Dermis blood vessel endothelial cell (primary cell): ENCODE measurements around the gene CFAP77. TPM values are rescaled to one million over a fixed set of nuclear protein-coding genes. Genes with fewer than 3 reads are reported as not detected.

Experiments used
- DNase-seq: peaks from one replicate; pipeline ENCODE4 v3.0.0; 2010
- total RNA-seq: library from RNA; depleted of rRNA; stranded (reverse); fragments of >200 nt; gene quantifications from 2 replicates; pipeline ENCODE4 v1.2.3, GENCODE V29; 2014

CFAP77 gene
- total RNA-seq, 1 donor from 2014 or later: 0.34 TPM

DNA sequence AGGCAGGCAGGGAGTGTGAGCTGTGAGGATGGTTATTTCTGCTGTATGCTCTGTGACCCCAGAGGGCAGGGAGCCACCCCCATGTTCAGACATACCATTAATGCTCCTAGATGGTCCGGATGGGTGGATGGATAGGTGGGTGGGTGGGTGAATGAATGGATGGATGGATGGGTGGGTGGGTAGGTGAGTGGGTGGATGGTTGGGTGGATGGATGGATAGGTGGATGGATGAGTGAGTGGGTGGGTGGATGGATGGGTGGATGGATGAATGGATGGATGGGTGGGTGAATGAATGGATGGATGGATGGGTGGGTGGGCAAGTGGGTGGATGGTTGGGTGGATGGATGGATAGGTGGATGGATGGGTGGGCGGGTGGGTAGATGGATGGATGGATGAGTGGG, 109.0 kb downstream of the CFAP77 start:
- no peak for DNase-seq

- no peak for DNase-seq
Observed at GRCh38 chr9:132520612-132521011, 110.6 kb downstream of the CFAP77 start.

DNA sequence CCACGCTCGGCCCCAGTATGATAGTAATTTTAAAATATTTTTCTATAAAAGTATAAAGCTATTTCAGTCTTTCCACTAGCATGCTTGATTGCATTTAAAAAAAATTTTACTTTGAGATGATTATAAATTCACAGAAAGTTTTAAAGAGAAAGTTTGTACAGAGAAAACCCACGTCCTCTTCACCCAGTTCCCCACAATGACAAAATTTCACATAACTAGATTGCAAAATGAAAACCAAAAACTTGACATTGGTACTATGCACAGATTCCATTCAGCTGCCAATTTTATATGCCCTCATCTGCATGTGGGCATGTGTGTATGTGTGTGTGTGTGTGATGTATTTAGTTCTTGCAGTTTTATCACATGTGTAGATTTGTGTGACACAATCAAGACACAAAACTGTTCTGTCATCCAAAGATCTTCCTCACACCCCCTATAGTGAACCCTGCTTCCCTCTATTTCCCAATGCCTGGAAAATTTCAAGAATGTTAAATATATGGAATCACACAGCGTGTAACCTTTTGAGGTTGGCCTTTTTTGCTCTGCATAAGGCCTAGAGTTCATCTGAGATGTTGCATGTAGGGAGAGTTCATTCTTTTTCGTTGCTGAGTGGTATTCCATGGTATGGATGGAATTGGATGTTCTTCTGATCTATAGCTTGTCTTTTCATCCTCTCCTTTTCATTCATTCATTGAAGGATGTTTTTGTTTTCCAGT, 115.5 kb downstream of the CFAP77 start:
- DNase-seq: no peak

GRCh38 chr9:132531195-132531594, 121.2 kb downstream of the CFAP77 start:
- no peak for DNase-seq

- DNase-seq: no peak
Observed at GRCh38 chr9:132531710-132532570, 121.9 kb downstream of the CFAP77 start.

DNA sequence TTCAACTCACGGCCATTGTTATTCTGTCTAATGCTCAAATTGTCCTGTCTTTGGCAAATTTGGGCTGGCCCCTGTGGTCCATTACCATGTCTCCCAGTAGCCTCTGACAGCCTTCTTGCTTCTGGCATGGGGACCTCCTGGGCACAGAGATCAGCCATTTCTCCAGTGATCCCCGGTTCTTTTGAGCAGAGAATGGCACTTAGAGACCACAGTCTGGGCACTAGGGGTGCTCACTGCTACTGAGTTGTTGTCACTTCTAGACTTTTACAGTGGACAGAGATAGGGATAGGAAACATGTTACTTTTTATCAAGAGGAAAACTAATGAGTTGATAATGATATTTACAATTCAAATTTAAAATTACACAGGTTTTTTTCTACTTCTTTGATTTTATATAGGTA, 124.8 kb downstream of the CFAP77 start:
- DNase-seq: no peak

- no peak for DNase-seq
Observed at GRCh38 chr9:132536124-132536523, 126.1 kb downstream of the CFAP77 start.

DNA sequence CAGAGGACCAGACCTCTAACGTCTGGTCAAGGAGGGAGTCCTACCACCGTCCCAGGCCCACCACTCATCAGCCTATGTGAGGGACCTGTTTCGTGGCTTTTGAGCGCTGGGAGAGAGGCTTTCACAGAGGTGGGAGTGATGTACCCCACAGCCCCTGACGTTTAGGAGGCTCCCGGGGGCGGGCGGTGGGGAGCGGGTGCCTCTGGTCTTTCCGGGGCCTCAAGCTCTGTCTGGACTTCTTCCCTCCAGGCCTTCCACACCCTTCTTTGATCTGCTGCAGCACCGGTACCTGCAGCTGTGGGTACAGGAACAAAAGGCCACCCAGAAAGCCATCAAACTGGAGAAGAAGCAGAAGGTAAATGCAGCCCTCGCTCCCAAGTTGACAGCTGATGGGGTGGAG, 127.3 kb downstream of the CFAP77 start:
- no peak for DNase-seq

DNA sequence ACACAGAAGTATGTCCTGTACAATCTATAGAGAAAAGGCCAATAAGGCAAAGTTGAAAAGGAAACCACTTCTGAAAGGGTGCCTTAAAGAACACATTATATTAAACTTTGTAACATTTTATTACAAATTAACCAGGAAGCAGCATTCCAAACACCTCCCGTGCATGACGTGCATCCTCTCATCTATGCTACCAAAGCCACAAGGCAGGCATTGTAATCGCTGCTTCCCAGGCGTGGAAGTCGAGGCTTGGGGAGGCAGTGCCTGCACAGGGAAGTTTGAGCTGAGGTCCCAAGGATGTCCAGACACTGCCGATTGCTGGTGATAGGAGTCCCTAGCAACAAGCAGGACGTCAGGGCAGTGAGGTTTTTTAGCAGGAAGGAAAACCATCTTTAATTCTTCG, 128.1 kb downstream of the CFAP77 start:
- DNase-seq: no peak

DNA sequence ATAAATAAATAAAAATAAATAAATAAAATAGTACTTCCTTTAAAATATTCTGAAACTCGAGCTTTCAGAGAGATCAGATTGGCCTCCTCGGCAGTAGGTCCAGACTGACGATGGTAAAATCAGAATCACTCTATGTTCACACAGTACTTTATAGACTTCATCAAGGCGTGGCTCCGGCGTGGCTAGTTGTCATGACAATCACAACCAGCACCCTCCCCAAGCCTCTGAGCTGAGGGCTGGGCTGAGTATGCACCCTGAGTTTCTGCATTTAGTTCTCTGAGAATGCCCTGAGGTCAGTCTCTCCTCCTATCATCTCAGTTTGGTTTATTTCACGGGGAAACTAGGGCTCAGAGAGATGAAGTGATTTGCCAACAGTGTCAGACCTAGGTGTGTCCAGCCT, 129.1 kb downstream of the CFAP77 start:
- DNase-seq: no peak

GRCh38 chr9:132541051-132541450, 131.0 kb downstream of the CFAP77 start:
- no peak for DNase-seq

DNA sequence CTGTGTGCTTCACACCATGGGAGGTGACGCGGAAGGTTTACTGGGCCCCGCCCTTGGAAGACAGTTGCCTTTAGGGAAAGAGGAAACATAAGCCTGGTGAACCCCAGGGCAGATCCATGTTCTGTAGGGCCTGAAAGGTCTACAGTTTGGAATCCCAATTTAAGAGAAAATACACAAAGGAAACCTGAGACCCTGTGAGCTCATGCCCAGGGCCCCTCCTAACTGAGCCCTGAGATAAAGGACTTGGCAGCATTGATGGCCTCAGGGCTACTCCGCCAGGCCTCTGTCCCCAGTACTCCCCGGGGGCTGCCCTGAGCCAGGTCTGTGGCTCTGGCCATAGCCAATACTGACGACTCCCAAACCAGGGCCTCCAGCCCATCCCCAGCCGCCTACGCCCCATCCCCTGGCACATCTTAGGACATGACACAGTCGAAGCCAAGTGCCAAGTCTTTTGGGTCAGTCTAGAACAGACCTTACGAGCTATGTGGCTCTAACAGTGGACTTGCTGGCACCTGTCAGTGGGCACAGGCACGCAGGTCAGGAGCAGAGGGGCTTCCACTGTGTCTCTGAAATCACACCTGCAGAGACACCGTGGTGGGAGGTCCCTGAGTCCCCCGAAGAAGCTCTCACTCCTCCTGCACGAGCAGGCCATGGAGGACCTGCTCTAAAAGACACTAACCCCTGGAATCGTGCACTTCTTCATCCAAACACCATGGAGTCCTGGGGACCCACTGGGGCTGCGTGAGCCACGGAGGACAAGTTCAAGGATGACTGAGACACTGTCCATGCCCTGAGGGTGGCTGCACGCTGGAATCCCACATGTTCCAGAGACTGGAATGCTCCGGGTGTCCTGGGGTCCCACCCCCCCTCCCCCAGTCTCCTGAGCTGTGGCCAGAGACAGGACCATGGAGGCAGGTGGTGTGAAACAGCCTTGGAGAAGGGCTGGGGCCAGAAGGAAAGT, 132.1 kb downstream of the CFAP77 start:
- DNase-seq: no peak

GRCh38 chr9:132543251-132543650, 133.2 kb downstream of the CFAP77 start:
- no peak for DNase-seq

DNA sequence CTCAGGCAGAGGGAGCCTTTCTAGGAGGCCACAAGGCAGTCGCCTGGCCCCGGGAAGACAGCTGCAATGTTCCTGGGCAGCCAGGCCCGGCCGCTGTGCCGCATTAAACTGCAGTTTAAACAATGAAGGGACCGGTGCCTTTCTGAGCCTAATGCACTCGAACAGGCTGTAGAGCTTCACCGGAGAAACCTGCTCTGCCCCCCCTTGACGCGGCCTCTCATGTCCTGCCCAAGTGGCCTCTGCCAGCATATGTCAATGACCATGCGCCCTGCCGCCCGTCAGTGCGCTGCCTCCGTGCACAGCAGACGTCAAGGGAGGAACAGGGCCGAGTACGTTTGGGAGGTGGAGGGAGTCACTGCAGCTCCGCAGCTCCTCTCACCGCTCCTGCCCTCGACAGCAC, 133.9 kb downstream of the CFAP77 start:
- DNase-seq: no peak

DNA sequence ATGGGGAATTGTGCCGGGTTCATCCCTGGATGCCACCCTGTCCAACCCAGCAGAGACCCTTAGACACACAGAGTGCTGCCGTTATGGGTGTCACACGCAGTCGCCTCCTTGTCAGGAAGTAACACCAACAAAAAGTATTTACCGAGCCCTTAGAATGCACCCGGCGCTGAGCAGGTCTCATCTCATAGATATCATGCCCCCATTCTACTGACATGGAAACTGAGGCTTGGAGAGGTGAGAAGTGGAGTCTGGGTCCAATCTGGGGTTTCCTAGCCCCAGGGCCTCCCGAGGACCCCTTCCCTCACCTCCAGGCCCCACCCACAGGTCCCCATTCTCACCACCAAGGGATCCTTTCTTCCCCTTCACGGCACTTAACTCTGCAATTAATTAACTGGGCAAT, 135.6 kb downstream of the CFAP77 start:
- DNase-seq: no peak

GRCh38 chr9:132546148-132547051, 136.4 kb downstream of the CFAP77 start:
- DNase-seq: peak; percentile 53

DNA sequence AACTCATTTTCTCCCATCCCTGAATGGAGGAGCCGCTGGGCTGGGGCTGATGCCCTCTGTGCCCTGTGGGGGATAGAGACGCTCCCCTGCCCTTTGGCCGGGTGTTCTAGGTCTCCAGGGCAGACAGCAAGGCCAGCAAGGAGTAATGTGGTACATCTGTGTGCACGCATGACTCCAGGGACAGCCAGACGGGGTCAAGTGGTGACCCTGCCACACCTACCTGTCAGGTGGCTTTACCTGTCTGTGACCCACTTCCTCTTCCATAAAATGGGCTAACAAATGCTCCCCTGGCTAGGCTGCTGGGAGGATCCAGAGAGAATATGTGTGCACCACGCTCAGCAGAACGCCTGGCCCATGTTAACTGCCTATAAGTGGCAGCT, 137.0 kb downstream of the CFAP77 start:
- no peak for DNase-seq

- no peak for DNase-seq
Observed at GRCh38 chr9:132547436-132547835, 137.4 kb downstream of the CFAP77 start.

DNA sequence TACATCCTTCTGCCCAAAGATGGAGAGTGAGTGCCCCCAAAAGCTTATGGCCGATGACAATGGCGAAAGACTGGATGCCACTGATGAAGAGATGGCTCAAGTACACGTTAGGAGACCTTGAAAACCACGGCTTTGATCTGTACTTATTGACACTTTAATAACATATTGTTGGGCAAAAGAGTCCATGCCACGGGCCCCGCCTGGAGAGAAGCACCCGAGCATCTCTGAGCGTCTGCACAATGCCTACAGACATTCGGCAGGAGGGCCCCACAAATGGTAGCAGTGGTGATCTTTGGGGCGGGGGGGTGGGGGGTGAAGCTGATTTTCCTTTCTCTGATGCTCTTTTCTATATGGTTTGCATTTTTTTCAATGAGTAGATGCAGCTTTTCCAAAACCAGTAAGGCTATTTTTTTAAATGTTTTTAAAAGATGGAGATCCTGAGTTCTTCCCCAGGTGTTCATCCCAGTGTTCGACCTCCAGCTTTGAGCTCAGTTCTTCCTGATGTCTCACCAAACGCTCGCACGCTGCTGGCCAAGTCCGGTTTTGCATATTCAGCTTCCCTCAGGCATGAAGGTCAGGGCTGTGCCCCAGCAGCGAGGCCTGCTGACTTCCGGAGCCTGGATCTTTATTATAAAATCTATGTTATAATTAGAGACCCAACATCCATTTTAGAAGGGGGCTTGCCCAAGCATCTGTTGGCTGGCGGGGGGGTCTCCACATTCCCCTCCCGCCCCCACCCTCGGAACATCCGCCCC, 138.1 kb downstream of the CFAP77 start:
- peak; percentile 39 for DNase-seq

DNA sequence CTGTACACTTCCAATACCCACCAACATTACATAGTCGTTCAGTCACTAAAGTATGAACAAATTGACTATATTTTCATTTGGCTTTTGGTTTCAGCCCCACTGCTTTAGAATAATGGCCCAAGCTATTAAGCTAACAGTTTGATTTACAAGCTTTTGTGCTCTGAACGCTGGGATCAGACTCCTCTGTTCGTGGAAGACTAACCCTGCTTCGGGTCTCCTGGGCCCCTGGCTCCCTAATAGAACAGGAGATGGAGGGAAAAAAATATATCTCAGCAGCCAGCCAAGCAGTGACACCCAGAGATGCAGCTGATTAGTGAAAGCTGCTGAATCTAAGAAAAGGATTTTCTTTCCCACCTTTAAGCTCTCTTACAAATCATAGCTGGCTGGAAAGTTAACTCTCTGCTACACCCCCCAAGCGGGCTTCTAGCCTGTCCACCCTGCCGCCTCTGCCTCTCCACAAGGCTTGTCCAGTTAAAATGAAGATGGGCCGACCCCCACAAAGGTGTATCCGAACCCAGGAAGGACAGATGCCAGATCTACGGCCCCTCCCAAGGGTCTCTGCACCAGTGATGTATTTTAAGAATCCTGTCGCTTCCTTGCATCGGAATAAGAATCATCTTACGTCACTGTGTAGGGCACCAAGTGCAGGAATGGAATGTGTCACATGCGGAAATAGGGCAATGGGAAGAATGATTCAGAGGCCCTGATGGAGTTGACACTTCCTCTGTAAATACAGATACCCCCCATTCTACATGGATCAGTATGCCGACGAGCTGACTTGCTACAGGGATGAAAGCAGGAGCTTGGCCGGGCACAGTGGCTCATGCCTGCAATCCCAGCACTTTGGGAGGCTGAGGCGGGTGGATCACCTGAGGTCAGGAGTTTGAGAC, 139.0 kb downstream of the CFAP77 start:
- peak; percentile 82 for DNase-seq
